GM19438 (cell line): Measurements from ENCODE around the gene RIN3.
"Not testable (repeated sequence)": the region's sequence is repeated elsewhere in the genome, so short reads cannot be mapped to it uniquely, and the experiment has no call there.

ENCODE experiments used
- ATAC-seq: cut with Tn5 transposase; IDR thresholded peaks from one replicate; pipeline ENCODE4 v1.9.1; 2021; ENCODE audit warnings: low read depth; ENCODE audit not compliant: unreplicated experiment

The RIN3 gene

GRCh38 chr14:92616178-92616577, 102.6 kb downstream of the RIN3 start:
- ATAC-seq: no peak

GRCh38 chr14:92617581-92617980, 104.0 kb downstream of the RIN3 start:
- ATAC-seq: no peak

GRCh38 chr14:92619671-92620456, 106.3 kb downstream of the RIN3 start:
- ATAC-seq: no peak

GRCh38 chr14:92622311-92622710, 108.7 kb downstream of the RIN3 start:
- no peak for ATAC-seq

- no peak for ATAC-seq
Observed at GRCh38 chr14:92624764-92625163, 111.2 kb downstream of the RIN3 start.

GRCh38 chr14:92625213-92625612, 111.6 kb downstream of the RIN3 start:
- no peak for ATAC-seq

GRCh38 chr14:92626041-92626440, 112.5 kb downstream of the RIN3 start:
- ATAC-seq: no peak

GRCh38 chr14:92627707-92628215, 114.2 kb downstream of the RIN3 start:
- ATAC-seq: no peak

- no peak for ATAC-seq
Observed at GRCh38 chr14:92628636-92629035, 115.1 kb downstream of the RIN3 start.

- no peak for ATAC-seq
Observed at GRCh38 chr14:92630367-92630766, 116.8 kb downstream of the RIN3 start.

- ATAC-seq: no peak
Observed at GRCh38 chr14:92631098-92631497, 117.5 kb downstream of the RIN3 start.

- ATAC-seq: no peak
Observed at GRCh38 chr14:92632546-92633273, 119.1 kb downstream of the RIN3 start.

GRCh38 chr14:92633274-92633616, 119.7 kb downstream of the RIN3 start:
- no peak for ATAC-seq

GRCh38 chr14:92633724-92634123, 120.1 kb downstream of the RIN3 start:
- no peak for ATAC-seq

- no peak for ATAC-seq
Observed at GRCh38 chr14:92635031-92635430, 121.5 kb downstream of the RIN3 start.

- no peak for ATAC-seq
Observed at GRCh38 chr14:92635896-92636295, 122.3 kb downstream of the RIN3 start.

GRCh38 chr14:92637228-92637627, 123.6 kb downstream of the RIN3 start:
- ATAC-seq: no peak

- no peak for ATAC-seq
Observed at GRCh38 chr14:92637864-92638263, 124.3 kb downstream of the RIN3 start.

- no peak for ATAC-seq
Observed at GRCh38 chr14:92638266-92638665, 124.7 kb downstream of the RIN3 start.

- no peak for ATAC-seq
Observed at GRCh38 chr14:92638904-92639303, 125.3 kb downstream of the RIN3 start.

- not testable (repeated sequence) for ATAC-seq
Observed at GRCh38 chr14:92639472-92640117, 126.0 kb downstream of the RIN3 start.
